ENCODE results near the gene SFPQ. TPM values are rescaled to one million over a fixed set of nuclear protein-coding genes. Genes with fewer than 3 reads are reported as not detected.
"Not testable (repeated sequence)": the region's sequence is repeated elsewhere in the genome, so short reads cannot be mapped to it uniquely, and the experiment has no call there.

SFPQ gene
- total RNA-seq (138 and 146 TPM in 2 replicates), polyA plus RNA-seq (123 and 168 TPM in 2 replicates), polyA minus RNA-seq (ENCODE audit: low replicate concordance) (9.9 and 11.0 TPM in 2 replicates)
- 175 and 228 TPM in 2 replicates for polyA plus RNA-seq (2012)

- Histone ChIP-seq H3K4me3 (replicated peaks in 1 of 4; ENCODE audit: control extremely low read depth in 1 of 4, insufficient read depth in 1 of 4, low read depth in 3 of 4, low read length in 4 of 4) (peak within 1 kb of the TSS; percentile 64 to 97 (median 90)), H3K36me3 (ENCODE audit: control insufficient read depth, insufficient read depth, low read length) (peaks cover 2% of the 10 kb centered on the region), H3K9me3 (ENCODE audit: control insufficient read depth, insufficient read depth, low read depth, low read length) (no peaks in the 10 kb centered on the region), H3K27me3 (ENCODE audit: control insufficient read depth, insufficient read depth, low read length) (no peaks in the 10 kb centered on the region), H3K4me1 (ENCODE audit: control insufficient read depth, extremely low read depth, insufficient read depth, low read length) (peaks cover 5% of the 10 kb centered on the region), H3K4me2 (ENCODE audit: extremely low read depth, insufficient read depth, low read length) (peak within 1 kb of the TSS; percentile 89), H3K27ac (ENCODE audit: insufficient read depth, low read length) (peak within 1 kb of the TSS; percentile 92), H4K20me1 (ENCODE audit: control insufficient read depth, extremely low read depth, insufficient read depth, low read length) (peaks cover 16% of the 10 kb centered on the region), H3K9ac (ENCODE audit: insufficient read depth, low read length) (peak within 1 kb of the TSS; percentile 98), H2AFZ (ENCODE audit: low read length) (peak within 1 kb of the TSS; percentile 65), H3K79me2 (ENCODE audit: control insufficient read depth, insufficient read depth, low read length) (peaks cover 48% of the 10 kb centered on the region)
- peak; percentile 99 to 100 for DNase-seq (ENCODE audit: low read depth in 2 of 2)
- TF ChIP-seq EZH2 (IDR thresholded peaks at IDR 0.05; ENCODE audit: low read length, missing control alignments) (no peak), CTCF (conservative IDR thresholded peaks at IDR 0.05 in 1 of 2, IDR thresholded peaks at IDR 0.05 in 1 of 2; ENCODE audit: low read depth in 1 of 2, low read length in 2 of 2) (no peak)
Measured at GRCh38 chr1:35192853-35193664, at the start of gene SFPQ. Gene SFPQ, minus strand, starts transcription at chr1:35193145. Its CDS starts 96 bp downstream, at chr1:35193049.

GRCh38 chr1:35236772-35237171 is 43.8 kb upstream of the SFPQ start:
- not testable (repeated sequence) for DNase-seq (ENCODE audit: low read depth in 2 of 2); H3K36me3 ChIP-seq (ENCODE audit: control insufficient read depth, insufficient read depth, low read length); H3K9ac ChIP-seq (ENCODE audit: insufficient read depth, low read length); H2AFZ ChIP-seq (ENCODE audit: low read length); H3K79me2 ChIP-seq (ENCODE audit: control insufficient read depth, insufficient read depth, low read length); H3K27ac ChIP-seq (ENCODE audit: insufficient read depth, low read length); H3K9me3 ChIP-seq (ENCODE audit: control insufficient read depth, insufficient read depth, low read depth, low read length); H3K4me1 ChIP-seq (ENCODE audit: control insufficient read depth, extremely low read depth, insufficient read depth, low read length); H3K27me3 ChIP-seq (ENCODE audit: control insufficient read depth, insufficient read depth, low read length); H3K4me3 ChIP-seq (replicated peaks in 1 of 4; ENCODE audit: control extremely low read depth in 1 of 4, insufficient read depth in 1 of 4, low read depth in 3 of 4, low read length in 4 of 4); H3K4me2 ChIP-seq (ENCODE audit: extremely low read depth, insufficient read depth, low read length); H4K20me1 ChIP-seq (ENCODE audit: control insufficient read depth, extremely low read depth, insufficient read depth, low read length)

- Histone ChIP-seq H2AFZ (ENCODE audit: low read length) (no peak overlapping the region), H3K36me3 (ENCODE audit: control insufficient read depth, insufficient read depth, low read length) (no peaks in the 10 kb centered on the region), H3K79me2 (ENCODE audit: control insufficient read depth, insufficient read depth, low read length) (no peaks in the 10 kb centered on the region), H3K4me1 (ENCODE audit: control insufficient read depth, extremely low read depth, insufficient read depth, low read length) (no peaks in the 10 kb centered on the region), H3K27ac (ENCODE audit: insufficient read depth, low read length) (no peak overlapping the region), H3K9ac (ENCODE audit: insufficient read depth, low read length) (no peak overlapping the region), H3K4me3 (replicated peaks in 1 of 4; ENCODE audit: control extremely low read depth in 1 of 4, insufficient read depth in 1 of 4, low read depth in 3 of 4, low read length in 4 of 4) (no peak overlapping the region), H3K27me3 (ENCODE audit: control insufficient read depth, insufficient read depth, low read length) (no peaks in the 10 kb centered on the region), H3K4me2 (ENCODE audit: extremely low read depth, insufficient read depth, low read length) (no peak overlapping the region), H3K9me3 (ENCODE audit: control insufficient read depth, insufficient read depth, low read depth, low read length) (no peaks in the 10 kb centered on the region), H4K20me1 (ENCODE audit: control insufficient read depth, extremely low read depth, insufficient read depth, low read length) (no peaks in the 10 kb centered on the region)
- no peak for TF ChIP-seq EZH2 (IDR thresholded peaks at IDR 0.05; ENCODE audit: low read length, missing control alignments)
- TF ChIP-seq CTCF (conservative IDR thresholded peaks at IDR 0.05 in 1 of 2, IDR thresholded peaks at IDR 0.05 in 1 of 2; ENCODE audit: low read depth in 1 of 2, low read length in 2 of 2), result no peak
- no peak for DNase-seq (ENCODE audit: low read depth in 2 of 2)
Measured at GRCh38 chr1:35231287-35231686, 38.3 kb upstream of the SFPQ start.

All from fibroblast of lung (primary cell).